ENCODE measurements around the gene CBR1. TPM values are rescaled to one million over a fixed set of nuclear protein-coding genes. Genes with fewer than 3 reads are reported as not detected.
"Not testable (repeated sequence)": the region's sequence is repeated elsewhere in the genome, so short reads cannot be mapped to it uniquely, and the experiment has no call there.

CBR1 gene
- total RNA-seq, 1 donor from 2014 or later: 20.3 TPM

GRCh38 chr21:36073181-36073580 is 3.4 kb downstream of the CBR1 start:
- TF ChIP-seq CTCF (IDR thresholded peaks at IDR 0.05; ENCODE audit: insufficient read depth, low read depth, low read length) (no peak), EZH2 (IDR thresholded peaks at IDR 0.05; ENCODE audit: insufficient read depth, low read length) (no peak)
- Histone ChIP-seq H3K9me3 (ENCODE audit: insufficient read depth, low read depth, low read length) (peaks cover 11% of the 10 kb centered on the region), H2AFZ (ENCODE audit: low read depth, low read length) (no peak overlapping the region), H3K27me3 (ENCODE audit: insufficient read depth, low read length) (no peaks in the 10 kb centered on the region), H3K4me3 (ENCODE audit: insufficient read depth, low read depth, low read length) (no peak overlapping the region), H3K9ac (ENCODE audit: low read length) (no peak overlapping the region), H3K79me2 (ENCODE audit: insufficient read depth, low read length) (peaks cover 18% of the 10 kb centered on the region), H3K4me1 (ENCODE audit: insufficient read depth, low read length) (peaks cover 21% of the 10 kb centered on the region), H4K20me1 (ENCODE audit: insufficient read depth, low read length) (peaks cover 24% of the 10 kb centered on the region), H3K27ac (ENCODE audit: low read depth, low read length) (no peak overlapping the region), H3K4me2 (ENCODE audit: low read length) (peak overlapping the region; percentile 33), H3K36me3 (ENCODE audit: insufficient read depth, low read length) (peaks cover 2% of the 10 kb centered on the region)
- peaks cover 13% of the 10 kb centered on the region for H3K9me3 Mint-ChIP-seq (ENCODE audit: unreplicated experiment)
- H3K27me3 Mint-ChIP-seq (ENCODE audit: low read depth, unreplicated experiment): no peaks in the 10 kb centered on the region
- peaks cover 5% of the 10 kb centered on the region for H3K36me3 Mint-ChIP-seq (ENCODE audit: low read depth, unreplicated experiment)
- H3K4me1 Mint-ChIP-seq (ENCODE audit: low read depth, unreplicated experiment): peaks cover 2% of the 10 kb centered on the region
- no peak overlapping the region for H3K27ac Mint-ChIP-seq (ENCODE audit: unreplicated experiment)
- FAIRE-seq: no peak
- no peak for DNase-seq (ENCODE audit: low read depth)
- no peak overlapping the region for H3K4me3 Mint-ChIP-seq (ENCODE audit: unreplicated experiment)

GRCh38 chr21:36073911-36074310 is 4.1 kb downstream of the CBR1 start:
- H3K4me3 Mint-ChIP-seq (ENCODE audit: unreplicated experiment); H3K4me3 ChIP-seq (ENCODE audit: insufficient read depth, low read depth, low read length); H3K4me2 ChIP-seq (ENCODE audit: low read length); H3K27ac ChIP-seq (ENCODE audit: low read depth, low read length); H3K4me1 Mint-ChIP-seq (ENCODE audit: low read depth, unreplicated experiment); H3K27me3 Mint-ChIP-seq (ENCODE audit: low read depth, unreplicated experiment); H3K36me3 Mint-ChIP-seq (ENCODE audit: low read depth, unreplicated experiment); FAIRE-seq; H3K27me3 ChIP-seq (ENCODE audit: insufficient read depth, low read length); H3K9me3 Mint-ChIP-seq (ENCODE audit: unreplicated experiment); H3K9me3 ChIP-seq (ENCODE audit: insufficient read depth, low read depth, low read length); H2AFZ ChIP-seq (ENCODE audit: low read depth, low read length); DNase-seq (ENCODE audit: low read depth); H3K36me3 ChIP-seq (ENCODE audit: insufficient read depth, low read length); H3K9ac ChIP-seq (ENCODE audit: low read length); H3K27ac Mint-ChIP-seq (ENCODE audit: unreplicated experiment): not testable (repeated sequence)
- Histone ChIP-seq H3K4me1 (ENCODE audit: insufficient read depth, low read length) (peaks cover 21% of the 10 kb centered on the region), H3K79me2 (ENCODE audit: insufficient read depth, low read length) (peaks cover 18% of the 10 kb centered on the region), H4K20me1 (ENCODE audit: insufficient read depth, low read length) (peaks cover 24% of the 10 kb centered on the region)

- no peak for TF ChIP-seq CTCF (IDR thresholded peaks at IDR 0.05; ENCODE audit: insufficient read depth, low read depth, low read length)
- Histone ChIP-seq H3K4me3 (ENCODE audit: insufficient read depth, low read depth, low read length) (no peak overlapping the region), H3K27me3 (ENCODE audit: insufficient read depth, low read length) (no peaks in the 10 kb centered on the region), H3K36me3 (ENCODE audit: insufficient read depth, low read length) (peaks cover 2% of the 10 kb centered on the region), H4K20me1 (ENCODE audit: insufficient read depth, low read length) (peaks cover 24% of the 10 kb centered on the region), H3K9me3 (ENCODE audit: insufficient read depth, low read depth, low read length) (no peaks in the 10 kb centered on the region), H3K4me1 (ENCODE audit: insufficient read depth, low read length) (peaks cover 18% of the 10 kb centered on the region), H3K9ac (ENCODE audit: low read length) (no peak overlapping the region), H3K4me2 (ENCODE audit: low read length) (no peak overlapping the region), H3K27ac (ENCODE audit: low read depth, low read length) (no peak overlapping the region), H3K79me2 (ENCODE audit: insufficient read depth, low read length) (peaks cover 15% of the 10 kb centered on the region), H2AFZ (ENCODE audit: low read depth, low read length) (no peak overlapping the region)
- Mint-ChIP-seq H3K4me3 (ENCODE audit: unreplicated experiment) (no peak overlapping the region), H3K9me3 (ENCODE audit: unreplicated experiment) (peaks cover 3% of the 10 kb centered on the region), H3K27me3 (ENCODE audit: low read depth, unreplicated experiment) (no peaks in the 10 kb centered on the region), H3K4me1 (ENCODE audit: low read depth, unreplicated experiment) (peaks cover 2% of the 10 kb centered on the region), H3K36me3 (ENCODE audit: low read depth, unreplicated experiment) (peaks cover 4% of the 10 kb centered on the region), H3K27ac (ENCODE audit: unreplicated experiment) (no peak overlapping the region)
- no peak for DNase-seq (ENCODE audit: low read depth)
- no peak for FAIRE-seq
These were observed 5.3 kb downstream of the CBR1 start for GRCh38 chr21:36075171-36075570.

Data from astrocyte (in vitro differentiated cells and primary cell).